Measurements from ENCODE around the gene LRRC51. TPM values are rescaled to one million over a fixed set of nuclear protein-coding genes. Genes with fewer than 3 reads are reported as not detected.

LRRC51 gene
- total RNA-seq, 1 donor from 2014 or later: 5.7 TPM

Small RNA genes lying within 50 kb of the gene (small RNA-seq; reads per million reads assigned to genes)
- 0.11 reads per million for gene MIR3165 (ENCODE audit: low replicate concordance)
- not detected for gene RNU6-72P (ENCODE audit: low replicate concordance)

Other genes starting within 250 kb of the LRRC51 start
- gene DEFB108B, start 247.7 kb upstream of the LRRC51 start, total RNA-seq: not detected
- not detected for gene DEFB131B, start 202.4 kb upstream of the LRRC51 start, total RNA-seq
- gene XNDC1N, start 152.3 kb upstream of the LRRC51 start, total RNA-seq: 5.9 TPM
- 17.5 TPM for gene RNF121, start 151.8 kb upstream of the LRRC51 start, total RNA-seq
- gene IL18BP, start 81.9 kb upstream of the LRRC51 start, total RNA-seq: 2.5 TPM
- 110 TPM for gene NUMA1, start 308 bp upstream of the LRRC51 start, total RNA-seq
- gene LAMTOR1, start 22.4 kb downstream of the LRRC51 start, total RNA-seq: 34.4 TPM
- not detected for gene TOMT, start 25.1 kb downstream of the LRRC51 start, total RNA-seq
- gene ANAPC15, start 31.8 kb downstream of the LRRC51 start, total RNA-seq: 12.5 TPM
- gene FOLR3, start 54.9 kb downstream of the LRRC51 start, total RNA-seq: not detected
- 0.25 TPM for gene FOLR1, start 111.3 kb downstream of the LRRC51 start, total RNA-seq
- gene FOLR2, start 135.9 kb downstream of the LRRC51 start, total RNA-seq: 3.9 TPM
- 12.8 TPM for gene INPPL1, start 143.9 kb downstream of the LRRC51 start, total RNA-seq
- gene PHOX2A, start 163.3 kb downstream of the LRRC51 start, total RNA-seq: not detected